NT2/D1 (cell line): ENCODE data around the gene RPP25L.

Experiments used
- DNase-seq: peaks from one replicate; pipeline ENCODE4 v3.0.0-alpha.2; 2011; ENCODE audit warnings: low read depth, low spot score
- H3K27me3 ChIP-seq: 2 replicates; pipeline ENCODE4 v1.6.0; 2011; ENCODE audit warnings: mild to moderate bottlenecking; ENCODE audit not compliant: insufficient read length, insufficient read depth
- H3K36me3 ChIP-seq: 2 replicates; pipeline ENCODE4 v1.6.1; 2011; ENCODE audit warnings: mild to moderate bottlenecking, low read length, mixed read lengths; ENCODE audit not compliant: insufficient read depth, insufficient read length
- H3K4me1 ChIP-seq: 2 replicates; pipeline ENCODE4 v1.5.1; 2011; ENCODE audit not compliant: insufficient read depth, insufficient read length
- H3K4me3 ChIP-seq: 2 replicates; pipeline ENCODE4 v1.5.1; 2011; ENCODE audit warnings: low read depth; ENCODE audit not compliant: insufficient read length
- H3K9ac ChIP-seq: 2 replicates; pipeline ENCODE4 v1.6.0; 2011; ENCODE audit warnings: low read depth; ENCODE audit not compliant: insufficient read length
- H3K9me3 ChIP-seq: 2 replicates; pipeline ENCODE4 v1.5.1; 2011; ENCODE audit warnings: mild to moderate bottlenecking, low read length; ENCODE audit not compliant: insufficient read depth
- SUZ12 ChIP-seq: IDR thresholded peaks from 2 replicates; pipeline ENCODE4 v1.6.1; 2011; ENCODE audit not compliant: insufficient read length, insufficient read depth; ENCODE audit errors: extremely low read depth
- YY1 ChIP-seq: IDR thresholded peaks from 2 replicates; pipeline ENCODE4 v1.6.1; 2011; ENCODE audit not compliant: insufficient read length, insufficient read depth
- ZNF274 ChIP-seq: IDR thresholded peaks from 2 replicates; pipeline ENCODE4 v1.6.1; 2011; ENCODE audit warnings: mild to moderate bottlenecking, low read depth, low read length

The RPP25L gene

DNA sequence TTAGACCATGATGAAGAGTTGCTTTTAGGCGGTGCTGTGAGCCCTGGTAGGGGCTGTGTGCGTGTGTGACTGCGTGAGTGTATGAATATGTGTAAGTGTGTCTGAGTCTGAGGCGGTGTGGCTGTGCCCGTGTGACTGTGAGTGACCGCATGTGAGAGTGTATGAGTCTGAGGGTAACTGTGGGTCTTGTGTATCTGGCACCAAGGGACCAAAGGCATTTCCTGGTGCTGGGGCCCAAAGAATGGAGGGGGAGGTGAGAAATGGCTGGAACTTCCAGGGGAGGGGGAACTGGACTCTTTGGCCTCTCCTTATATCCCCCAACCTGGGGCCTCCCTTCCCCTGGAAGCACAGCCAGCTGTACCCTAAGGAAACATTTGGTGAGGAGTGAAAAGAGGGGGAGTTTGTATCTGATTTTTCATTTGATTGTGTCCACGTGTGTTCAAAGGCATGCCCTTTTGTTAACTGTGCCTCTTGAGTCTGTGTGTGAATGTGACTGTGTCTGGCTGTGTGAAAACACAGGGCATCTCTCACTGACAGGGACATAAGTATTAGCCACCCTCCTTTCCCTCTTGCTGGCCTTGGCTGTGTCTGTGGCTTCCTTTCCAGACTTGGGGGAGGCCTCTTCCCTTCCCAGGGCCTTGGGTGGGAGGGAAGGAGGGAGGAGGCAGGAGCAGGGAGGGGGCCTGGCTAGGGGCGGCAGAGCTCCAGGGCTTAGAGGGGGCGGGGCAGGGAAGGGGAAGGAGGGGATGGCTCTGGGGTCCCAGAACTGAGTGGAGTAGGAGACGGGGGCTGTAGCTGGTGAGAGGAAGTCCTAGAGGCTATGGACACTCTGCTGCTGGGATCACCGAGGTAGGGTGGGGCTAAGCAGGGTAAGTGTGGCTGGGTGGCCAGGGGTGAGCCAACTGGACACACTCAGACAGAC, 41.5 kb upstream of the RPP25L start:
- Histone ChIP-seq H3K36me3 (peaks cover 27% of the 10 kb centered on the region), H3K4me1 (peaks cover 26% of the 10 kb centered on the region), H3K9ac (peak overlapping the region; percentile 51), H3K27me3 (no peaks in the 10 kb centered on the region), H3K9me3 (no peaks in the 10 kb centered on the region), H3K4me3 (no peak overlapping the region)
- TF ChIP-seq ZNF274 (no peak), SUZ12 (no peak), YY1 (no peak)
- DNase-seq = no peak

DNA sequence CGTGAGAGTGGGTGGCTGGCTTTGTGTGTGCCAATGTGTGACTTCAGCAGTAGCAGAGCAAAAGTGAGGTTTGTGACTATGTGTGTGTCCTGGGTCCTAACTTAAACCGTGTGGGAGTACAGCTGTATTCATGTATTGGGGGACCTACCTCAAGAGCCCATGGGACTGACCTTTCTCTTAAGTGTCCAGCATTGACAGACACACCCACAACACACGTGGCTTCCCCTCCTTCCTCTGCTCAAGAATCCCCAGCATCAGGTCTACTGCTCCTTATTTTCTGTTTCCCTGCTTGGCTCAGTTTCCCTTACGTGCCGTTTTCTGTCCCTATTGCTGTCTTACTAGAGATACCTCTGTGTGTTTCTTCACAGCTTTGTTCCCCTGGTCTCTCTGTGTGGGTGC, 40.7 kb upstream of the RPP25L start:
- Histone ChIP-seq H3K27me3 (no peaks in the 10 kb centered on the region), H3K4me1 (peaks cover 30% of the 10 kb centered on the region), H3K9me3 (no peaks in the 10 kb centered on the region), H3K9ac (peak overlapping the region; percentile 77), H3K36me3 (peaks cover 35% of the 10 kb centered on the region), H3K4me3 (peak overlapping the region; percentile 12)
- no peak for DNase-seq
- TF ChIP-seq YY1 (no peak), SUZ12 (no peak), ZNF274 (no peak)

DNA sequence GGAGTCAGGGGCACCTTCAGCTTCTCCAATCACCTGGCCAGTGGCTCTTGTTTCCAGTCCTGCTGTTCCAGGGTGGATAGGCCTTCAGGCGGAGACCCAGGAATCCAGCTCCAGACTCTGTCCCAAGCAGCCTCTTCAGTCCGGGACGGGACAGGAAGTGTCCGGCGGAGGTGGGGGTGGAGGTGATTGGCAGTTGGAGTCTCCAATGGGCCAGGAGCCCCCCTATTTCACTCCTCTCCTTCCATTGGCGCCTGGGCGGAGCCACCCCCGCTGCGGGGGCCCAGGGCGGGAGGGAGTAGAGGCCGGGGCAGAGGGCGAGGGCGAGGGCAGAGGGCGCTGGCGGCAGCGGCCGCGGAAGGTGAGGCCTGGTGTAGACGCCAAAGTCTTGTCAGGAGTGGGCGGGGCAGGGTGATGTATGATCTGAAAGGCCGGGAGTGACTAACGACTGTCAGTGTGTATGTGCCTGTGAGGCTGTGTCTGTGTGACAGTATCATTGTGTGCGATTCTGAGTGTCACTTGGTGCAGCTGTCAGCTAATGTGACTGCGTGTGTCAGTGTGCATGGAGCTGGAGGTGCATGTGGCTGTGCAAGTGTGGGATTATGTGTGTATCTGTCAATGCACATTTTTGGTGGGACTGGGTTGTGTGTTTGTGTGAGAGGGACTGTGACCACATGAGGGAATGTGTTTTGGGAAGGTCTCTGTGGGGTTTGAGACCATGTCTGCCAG, 40.1 kb upstream of the RPP25L start, which contains the start of gene IL11RA:
TSS of gene IL11RA (plus strand) at position 310 of the 726 bp plus-strand sequence. CDS start 3,033 bp downstream, outside the sequence.
- Histone ChIP-seq H3K9ac (peak within 1 kb of the TSS; percentile 77), H3K27me3 (no peaks in the 10 kb centered on the region), H3K9me3 (no peaks in the 10 kb centered on the region), H3K4me3 (peak within 1 kb of the TSS; percentile 45), H3K4me1 (peaks cover 34% of the 10 kb centered on the region), H3K36me3 (peaks cover 39% of the 10 kb centered on the region)
- peak; percentile 85 for DNase-seq
- TF ChIP-seq ZNF274 (no peak), YY1 (no peak), SUZ12 (no peak)

DNA sequence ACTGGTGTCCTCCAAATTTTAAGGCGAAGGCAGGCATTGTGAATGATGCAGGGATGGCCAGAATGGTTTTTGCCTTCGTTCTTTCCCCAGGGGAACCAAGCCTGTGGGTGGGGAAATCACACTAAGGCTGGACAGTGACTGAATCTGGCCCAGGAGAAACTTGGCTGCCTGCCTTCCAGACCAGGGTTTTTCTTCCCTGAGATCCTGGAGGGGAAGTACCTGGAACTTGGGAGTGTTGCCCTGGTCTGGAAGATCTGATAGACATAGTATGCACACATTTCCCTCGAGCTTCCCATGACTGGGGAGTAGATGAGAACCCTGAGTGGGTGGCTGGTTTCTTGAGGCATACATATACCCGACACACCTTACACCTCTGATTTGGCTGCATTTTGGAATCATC, 39.4 kb upstream of the RPP25L start:
- Histone ChIP-seq H3K27me3 (no peaks in the 10 kb centered on the region), H3K36me3 (peaks cover 39% of the 10 kb centered on the region), H3K4me3 (peak overlapping the region; percentile 45), H3K4me1 (peaks cover 34% of the 10 kb centered on the region), H3K9me3 (no peaks in the 10 kb centered on the region), H3K9ac (peak overlapping the region; percentile 67)
- TF ChIP-seq ZNF274 (no peak), YY1 (no peak), SUZ12 (no peak)
- no peak for DNase-seq

DNA sequence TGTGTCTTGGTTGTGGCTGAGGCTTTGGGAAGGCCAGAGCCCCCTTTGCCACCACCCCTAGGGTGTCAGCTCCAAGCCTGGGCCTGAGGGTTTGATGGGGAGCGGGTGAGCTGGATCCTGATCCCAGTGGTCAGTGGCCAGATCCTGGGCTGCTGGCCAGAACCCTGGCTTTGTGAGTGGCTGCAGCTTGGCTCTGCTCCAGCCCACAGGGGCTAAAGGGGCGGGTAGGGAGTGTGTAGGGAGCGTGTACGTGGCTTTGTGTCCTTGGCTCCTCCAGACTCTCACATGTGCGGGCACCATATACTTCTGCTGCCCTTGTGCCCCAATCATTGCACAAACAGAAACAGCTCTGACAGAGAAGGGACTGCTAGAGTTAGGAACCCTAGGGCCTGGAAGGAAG, 38.9 kb upstream of the RPP25L start:
- H3K9ac ChIP-seq = peak overlapping the region; percentile 67
- H3K27me3 ChIP-seq = no peaks in the 10 kb centered on the region
- TF ChIP-seq SUZ12 (no peak), ZNF274 (no peak), YY1 (no peak)

DNA sequence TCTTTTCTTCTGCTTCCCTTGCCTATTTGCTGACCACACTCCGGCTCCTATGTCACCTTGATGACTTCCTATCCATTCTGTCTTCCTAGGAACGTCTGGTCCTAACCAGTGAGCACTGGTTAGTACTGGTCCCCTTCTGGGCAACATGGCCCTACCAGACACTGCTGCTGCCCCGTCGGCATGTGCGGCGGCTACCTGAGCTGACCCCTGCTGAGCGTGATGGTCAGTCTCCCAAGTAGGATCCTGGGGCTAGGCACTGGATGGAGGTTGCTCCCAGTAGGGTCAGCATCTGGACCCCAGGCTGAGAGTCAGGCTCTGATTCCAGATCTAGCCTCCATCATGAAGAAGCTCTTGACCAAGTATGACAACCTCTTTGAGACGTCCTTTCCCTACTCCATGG, 36.8 kb upstream of the RPP25L start:
- H3K36me3 ChIP-seq = peaks cover 39% of the 10 kb centered on the region
- no peak for TF ChIP-seq YY1
- TF ChIP-seq ZNF274 = no peak
- TF ChIP-seq SUZ12 = no peak

More for the DNA sequence above, 38.9 kb upstream of the RPP25L start:
- H3K4me3 ChIP-seq = no peak overlapping the region
- H3K36me3 ChIP-seq = peaks cover 39% of the 10 kb centered on the region
- H3K4me1 ChIP-seq = peaks cover 34% of the 10 kb centered on the region
- no peaks in the 10 kb centered on the region for H3K9me3 ChIP-seq
- DNase-seq = no peak

DNA sequence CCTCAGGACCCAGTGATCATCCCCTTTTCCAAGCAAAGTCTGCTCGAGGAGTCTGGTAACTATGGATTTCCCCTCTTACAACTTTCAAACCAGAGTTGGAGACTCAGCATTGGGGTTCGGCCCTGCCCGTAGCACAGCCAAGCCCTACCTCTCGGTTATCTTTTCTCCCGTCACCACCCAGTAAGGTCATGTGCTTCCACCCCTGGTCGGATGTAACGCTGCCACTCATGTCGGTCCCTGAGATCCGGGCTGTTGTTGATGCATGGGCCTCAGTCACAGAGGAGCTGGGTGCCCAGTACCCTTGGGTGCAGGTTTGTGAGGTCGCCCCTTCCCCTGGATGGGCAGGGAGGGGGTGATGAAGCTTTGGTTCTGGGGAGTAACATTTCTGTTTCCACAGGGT, 35.8 kb upstream of the RPP25L start:
- TF ChIP-seq SUZ12 (no peak), YY1 (no peak), ZNF274 (no peak)
- peak overlapping the region; percentile 92 for H3K9ac ChIP-seq
- no peak for DNase-seq
- no peaks in the 10 kb centered on the region for H3K27me3 ChIP-seq
- peak overlapping the region; percentile 78 for H3K4me3 ChIP-seq
- H3K4me1 ChIP-seq = peaks cover 21% of the 10 kb centered on the region
- H3K36me3 ChIP-seq = peaks cover 39% of the 10 kb centered on the region
- no peaks in the 10 kb centered on the region for H3K9me3 ChIP-seq

More for the DNA sequence above, 36.8 kb upstream of the RPP25L start:
- no peak overlapping the region for H3K4me3 ChIP-seq
- DNase-seq = no peak
- H3K27me3 ChIP-seq = no peaks in the 10 kb centered on the region
- H3K9ac ChIP-seq = no peak overlapping the region
- peaks cover 30% of the 10 kb centered on the region for H3K4me1 ChIP-seq
- no peaks in the 10 kb centered on the region for H3K9me3 ChIP-seq
